HG03342 (cell line): Measurements from ENCODE around the gene RIMS1.

Source experiments
- ATAC-seq: cut with Tn5 transposase; IDR thresholded peaks from one replicate; pipeline ENCODE4 v1.9.1; 2021; ENCODE audit warnings: mild to moderate bottlenecking, moderate library complexity; ENCODE audit not compliant: unreplicated experiment

RIMS1 gene

GRCh38 chr6:72403413-72403812 lies 517.1 kb downstream of the RIMS1 start:
- ATAC-seq = no peak

- ATAC-seq = no peak
Observed at GRCh38 chr6:72406517-72406916, 520.2 kb downstream of the RIMS1 start.

- ATAC-seq = no peak
Observed at GRCh38 chr6:72410769-72411168, 524.4 kb downstream of the RIMS1 start.

GRCh38 chr6:72411872-72412708 lies 525.7 kb downstream of the RIMS1 start:
- ATAC-seq = peak; percentile 80

- ATAC-seq = no peak
Observed at GRCh38 chr6:72412709-72413044, 526.3 kb downstream of the RIMS1 start.

- no peak for ATAC-seq
Observed at GRCh38 chr6:72413884-72414283, 527.5 kb downstream of the RIMS1 start.

- ATAC-seq = no peak
Observed at GRCh38 chr6:72414657-72415056, 528.3 kb downstream of the RIMS1 start.

GRCh38 chr6:72416744-72417465 lies 530.6 kb downstream of the RIMS1 start:
- no peak for ATAC-seq

GRCh38 chr6:72417759-72418158 lies 531.4 kb downstream of the RIMS1 start:
- ATAC-seq = no peak

- ATAC-seq = no peak
Observed at GRCh38 chr6:72418495-72418894, 532.1 kb downstream of the RIMS1 start.

- no peak for ATAC-seq
Observed at GRCh38 chr6:72419966-72420365, 533.6 kb downstream of the RIMS1 start.

- ATAC-seq = no peak
Observed at GRCh38 chr6:72420409-72420808, 534.1 kb downstream of the RIMS1 start.

- no peak for ATAC-seq
Observed at GRCh38 chr6:72421387-72421786, 535.0 kb downstream of the RIMS1 start.

- ATAC-seq = no peak
Observed at GRCh38 chr6:72422171-72422570, 535.8 kb downstream of the RIMS1 start.

- no peak for ATAC-seq
Observed at GRCh38 chr6:72424476-72424875, 538.1 kb downstream of the RIMS1 start.

GRCh38 chr6:72425003-72425681 lies 538.8 kb downstream of the RIMS1 start:
- ATAC-seq = no peak

- no peak for ATAC-seq
Observed at GRCh38 chr6:72440611-72441010, 554.3 kb downstream of the RIMS1 start.

GRCh38 chr6:72446430-72446829 lies 560.1 kb downstream of the RIMS1 start:
- no peak for ATAC-seq
